Transverse colon (tissue), 4 donors: ENCODE results near the gene MPL. TPM values are rescaled to one million over a fixed set of nuclear protein-coding genes. Genes with fewer than 3 reads are reported as not detected.

Source experiments
- DNase-seq: peaks from one replicate; pipeline ENCODE4 v3.0.0-alpha.2; 2019
- H3K27ac ChIP-seq, 4 donors: fragments of 200-600 bp; sonication (generic); 2 replicates each; pipeline ENCODE4 v1.5.1; 2016 to 2018; ENCODE audit warnings: inconsistent platforms in 4 of 4
- H3K27me3 ChIP-seq: fragments of 200-600 bp; sonication (generic); 2 replicates; pipeline ENCODE4 v1.5.1; 2017; ENCODE audit warnings: inconsistent platforms
- H3K36me3 ChIP-seq, 4 donors: fragments of 200-600 bp; sonication (generic); 2 replicates each; pipeline ENCODE4 v1.5.1; 2017 to 2019; ENCODE audit warnings: inconsistent platforms in 4 of 4
- H3K4me1 ChIP-seq, 4 donors: fragments of 200-600 bp; sonication (generic); 2 replicates each; pipeline ENCODE4 v1.5.1; 2017 to 2020; ENCODE audit warnings: inconsistent platforms in 4 of 4
- H3K4me3 ChIP-seq, 4 donors: fragments of 200-600 bp; sonication (generic); 1 replicate in 1 of 4; 2 replicates in 3 of 4; pipeline versions ENCODE4 v1.5.1 to v1.6.1; 2017 to 2019; ENCODE audit warnings: inconsistent platforms in 4 of 4
- H3K9me3 ChIP-seq, 2 donors: fragments of 200-600 bp; sonication (generic); 2 replicates each; pipeline ENCODE4 v1.5.1; 2017 to 2019; ENCODE audit warnings: inconsistent platforms in 2 of 2
- CTCF ChIP-seq, 5 experiments: fragments of 200-600 bp in 3 of 5; fragments of 450-650 bp in 2 of 5; sonication (generic) in 3 of 5; IDR thresholded peaks; 1 replicate in 2 of 5; 2 replicates in 3 of 5; pipeline ENCODE4 v1.5.1; 2016 to 2017; ENCODE audit warnings: antibody characterized with exemption in 5 of 5, inconsistent platforms in 3 of 5, mild to moderate bottlenecking in 2 of 5, moderate library complexity in 1 of 5
- EP300 ChIP-seq: sonication (generic); formaldehyde crosslinking; IDR thresholded peaks from one replicate; pipeline ENCODE4 v1.6.1; 2017; ENCODE audit warnings: antibody characterized with exemption, low read depth
- POLR2A ChIP-seq: fragments of 450-650 bp; IDR thresholded peaks from one replicate; pipeline ENCODE4 v1.6.1; 2016; ENCODE audit warnings: antibody characterized with exemption, mild to moderate bottlenecking, moderate library complexity
- POLR2AphosphoS5 ChIP-seq, 3 donors: sonication (generic); formaldehyde crosslinking; IDR thresholded peaks; one replicate each; pipeline ENCODE4 v1.6.1; 2016; ENCODE audit warnings: antibody characterized with exemption in 3 of 3
- WGBS, 2 donors: methylation state at CpG; one replicate each; pipeline ENCODE4 v1.1.5; 2018; ENCODE audit warnings: low coverage in 1 of 2; 5-methylcytosine and 5-hydroxymethylcytosine counted together
- in situ Hi-C, 4 donors: fragments of 200-750 bp; cut with MboI; loops; one replicate each; pipeline versions ENCODE4 v1.15.0 to v1.15.1; 2017; ENCODE audit warnings: low sequenced_read_pairs in 3 of 4, low pct_ligation_motif_present in 1 of 4, low pct_unique_long_range_greater_than_20kb in 1 of 4
- intact Hi-C: fragments of 100-400 bp; cut with DNase I; formaldehyde crosslinking; loops from one replicate; pipeline ENCODE4 v1.15.1; 2023; ENCODE audit warnings: low total_unique reads
- total RNA-seq, 4 donors: library from RNA; depleted of rRNA; stranded (reverse); fragments of >200 nt; gene quantifications; one replicate each; pipeline ENCODE4 v1.1.0, GENCODE V29; 2016

Gene MPL
- total RNA-seq: under 1 TPM in 1 of 4 donors, not detected in 3; 0.32 TPM

GRCh38 chr1:43337588-43337987, at the start of gene MPL:
TSS of gene MPL (plus strand) at chr1:43337818. CDS start at chr1:43337849, 31 bp downstream.
- Histone ChIP-seq H3K9me3 (no peaks in the 10 kb centered on the region), H3K4me1 (no peaks in the 10 kb centered on the region), H3K4me3 (no peak within 1 kb of the TSS), H3K27ac (no peak within 1 kb of the TSS), H3K27me3 (no peaks in the 10 kb centered on the region), H3K36me3 (no peaks in the 10 kb centered on the region)
- 87% methylated on average over 3 of the region's 3 CpGs; no CpG with 5 or more reads in 1 of the 2 donors for WGBS, 2 donors
- no peak for TF ChIP-seq CTCF (IDR thresholded peaks at IDR 0.05)
- no peak for TF ChIP-seq POLR2A
- no peak for TF ChIP-seq EP300
- TF ChIP-seq POLR2AphosphoS5 (IDR thresholded peaks at IDR 0.05): no peak
- no peak for DNase-seq
- in situ Hi-C loops (no loop called here), intact Hi-C loops (no loop called here)

- in situ Hi-C loops (no loop called here), intact Hi-C loops (no loop called here)
- H3K4me3 ChIP-seq: no peak overlapping the region
- no peak for DNase-seq
- no peak overlapping the region for H3K27ac ChIP-seq
- no peaks in the 10 kb centered on the region for H3K9me3 ChIP-seq
- no peaks in the 10 kb centered on the region for H3K36me3 ChIP-seq
- no peak for TF ChIP-seq POLR2AphosphoS5 (IDR thresholded peaks at IDR 0.05)
- no peak for TF ChIP-seq EP300
- no peak for TF ChIP-seq POLR2A
- no peak for TF ChIP-seq CTCF (IDR thresholded peaks at IDR 0.05)
- 78 to 90% methylated on average over 2 to 9 of the region's 9 CpGs for WGBS, 2 donors
- H3K27me3 ChIP-seq: no peaks in the 10 kb centered on the region
- H3K4me1 ChIP-seq: peaks cover 0 to 23% (median 7%) of the 10 kb centered on the region in 4 donors
Measured at GRCh38 chr1:43288058-43288784, 49.4 kb upstream of the MPL start.

GRCh38 chr1:43288785-43289706, 48.6 kb upstream of the MPL start:
- H3K27ac ChIP-seq: no peak overlapping the region
- 73 to 77% methylated on average over 12 of the region's 12 CpGs for WGBS, 2 donors
- intact Hi-C loops: no loop called here
- no peak for TF ChIP-seq POLR2AphosphoS5 (IDR thresholded peaks at IDR 0.05)
- H3K4me1 ChIP-seq: peaks cover 7 to 28% (median 14%) of the 10 kb centered on the region in 4 donors
- DNase-seq: no peak
- H3K27me3 ChIP-seq: no peaks in the 10 kb centered on the region
- in situ Hi-C loops: no loop called here
- H3K36me3 ChIP-seq: no peaks in the 10 kb centered on the region
- no peak overlapping the region for H3K4me3 ChIP-seq
- H3K9me3 ChIP-seq: no peaks in the 10 kb centered on the region

GRCh38 chr1:43292216-43292615, 45.4 kb upstream of the MPL start:
- no peaks in the 10 kb centered on the region for H3K9me3 ChIP-seq
- no peaks in the 10 kb centered on the region for H3K27me3 ChIP-seq
- TF ChIP-seq CTCF (IDR thresholded peaks at IDR 0.05): no peak
- TF ChIP-seq POLR2A: no peak
- TF ChIP-seq POLR2AphosphoS5 (IDR thresholded peaks at IDR 0.05): no peak
- no peak for TF ChIP-seq EP300
- no peaks in the 10 kb centered on the region for H3K36me3 ChIP-seq
- in situ Hi-C loops (no loop called here), intact Hi-C loops (no loop called here)
- no peak for DNase-seq
- no peak overlapping the region for H3K27ac ChIP-seq
- WGBS, 2 donors: 58 to 81% methylated on average over 3 to 7 of the region's 7 CpGs
- peaks cover 21 to 44% (median 28%) of the 10 kb centered on the region in 4 donors for H3K4me1 ChIP-seq
- H3K4me3 ChIP-seq: no peak overlapping the region
